A549 (cell line): ENCODE data around the gene GNB1L. TPM values are rescaled to one million over a fixed set of nuclear protein-coding genes. Genes with fewer than 3 reads are reported as not detected.

ENCODE experiments used
- ATAC-seq, 2 experiments: fragments of 200-7000 bp in 1 of 2; fragments of >200 bp in 1 of 2; cut with Nextera tagmentation in 1 of 2; cut with Tn5 transposase in 1 of 2; 3 replicates each; pipeline versions ENCODE4 v1.8.0 to v1.9.1; 2018 to 2020; ENCODE audit warnings: mild to moderate bottlenecking in 1 of 2, moderate library complexity in 1 of 2
- CTCF ChIA-PET: fragments of 300-600 bp; sonication (Branson Sonifier 250); formaldehyde crosslinking; extraction: SDS; loops from one replicate; lab custom pipeline; 2021; ENCODE audit warnings: antibody characterized with exemption, inconsistent platforms; lab: Yijun Ruan, JAX
- POLR2A ChIA-PET: fragments of 350-600 bp; formaldehyde crosslinking; extraction: SDS; loops from one replicate; lab custom pipeline; 2021; ENCODE audit warnings: antibody characterized with exemption, inconsistent platforms; lab: Yijun Ruan, JAX
- DNase-seq, 2 experiments: peaks; one replicate each; pipeline versions ENCODE4 v3.0.0 to v3.0.0-alpha.2; 2011 to 2016; ENCODE audit warnings: low read depth in 1 of 2, low spot score in 1 of 2
- FAIRE-seq: peaks from 2 replicates; lab custom pipeline; 2011; peaks lifted over from hg19 to GRCh38; lab: Jason Lieb, UNC
- H3K27ac ChIP-seq, 2 experiments: fragments of >200 bp; sonication (Bioruptor Twin); formaldehyde crosslinking; 3 replicates each; pipeline ENCODE4 v1.5.1; 2016 to 2017
- H3K4me1 ChIP-seq: fragments of >200 bp; sonication (Bioruptor Twin); formaldehyde crosslinking; 3 replicates; pipeline ENCODE4 v1.6.1; 2016
- H3K4me2 ChIP-seq: fragments of >200 bp; sonication (Bioruptor Twin); formaldehyde crosslinking; 3 replicates; pipeline ENCODE4 v1.6.1; 2016
- H3K4me3 ChIP-seq: fragments of >200 bp; sonication (Bioruptor Twin); formaldehyde crosslinking; 3 replicates; pipeline ENCODE4 v1.5.1; 2016
- H3K9me3 ChIP-seq: fragments of >200 bp; sonication (Bioruptor Twin); formaldehyde crosslinking; 3 replicates; pipeline ENCODE4 v1.6.1; 2016
- BCL3 ChIP-seq: fragments of >200 bp; sonication (Bioruptor Twin); formaldehyde crosslinking; IDR thresholded peaks from 3 replicates; pipeline ENCODE4 v1.6.1; 2016
- CBX2 ChIP-seq: fragments of 200-600 bp; sonication (generic); IDR thresholded peaks from 2 replicates; pipeline ENCODE4 v1.6.1; 2016; ENCODE audit warnings: low read depth, mild to moderate bottlenecking, borderline replicate concordance
- CEBPB ChIP-seq, 2 experiments: fragments of >200 bp in 1 of 2; sonication (Bioruptor Twin) in 1 of 2; formaldehyde crosslinking in 1 of 2; IDR thresholded peaks; 2 replicates each; pipeline ENCODE4 v1.6.1; 2012 to 2016
- FOXS1 ChIP-seq: fragments of 250-450 bp; sonication (Bioruptor Pico); IDR thresholded peaks from 2 replicates; pipeline ENCODE4 v1.5.0; 2020; ENCODE audit warnings: mild to moderate bottlenecking, moderate library complexity
- MAZ ChIP-seq: fragments of 150-350 bp; IDR thresholded peaks from 2 replicates; pipeline ENCODE4 v1.6.1; 2014; ENCODE audit warnings: antibody characterized with exemption, low read depth, low read length, borderline replicate concordance
- NPAS2 ChIP-seq: fragments of 250-450 bp; sonication (Bioruptor Pico); IDR thresholded peaks from 2 replicates; pipeline ENCODE4 v1.8.0; 2022; ENCODE audit warnings: mild to moderate bottlenecking, moderate library complexity, borderline replicate concordance
- PBX3 ChIP-seq: IDR thresholded peaks from 2 replicates; pipeline ENCODE4 v1.6.1; 2012
- POLR2AphosphoS2 ChIP-seq: conservative IDR thresholded peaks from 2 replicates; pipeline ENCODE4 v1.6.1; 2012; ENCODE audit warnings: low read length, improper control_type of control experiment, inconsistent platforms
- REST ChIP-seq: fragments of 200-600 bp; sonication (generic); IDR thresholded peaks from 2 replicates; pipeline ENCODE4 v1.6.1; 2016; ENCODE audit warnings: antibody characterized with exemption, mild to moderate bottlenecking, moderate library complexity
- SREBF2 ChIP-seq: fragments of 450-650 bp; IDR thresholded peaks from 2 replicates; pipeline ENCODE4 v1.6.1; 2014; ENCODE audit warnings: mild to moderate bottlenecking, moderate library complexity
- TP53 ChIP-seq: fragments of 250-450 bp; sonication (Bioruptor Pico); IDR thresholded peaks from 2 replicates; pipeline ENCODE4 v1.5.0; 2021; ENCODE audit warnings: mild to moderate bottlenecking, moderate library complexity
- USF2 ChIP-seq: fragments of 450-650 bp; IDR thresholded peaks from 2 replicates; pipeline ENCODE4 v1.6.1; 2014; ENCODE audit warnings: antibody characterized with exemption
- ZFP36 ChIP-seq: fragments of 450-650 bp; IDR thresholded peaks from 2 replicates; pipeline ENCODE4 v1.6.1; 2014; ENCODE audit warnings: borderline replicate concordance; ENCODE audit not compliant: partially characterized antibody
- WGBS: methylation state at CpG from one replicate; pipeline ENCODE4 v1.1.6; 2017; ENCODE audit errors: missing lambda C conversion rate; 5-methylcytosine and 5-hydroxymethylcytosine counted together
- polyA plus RNA-seq, 4 experiments: library from polyadenylated mRNA; depleted of rRNA in 3 of 4; stranded (reverse); fragments of >200 nt; fragmentation: RNase III in 1 of 4; extraction: RNeasy Plus Mini Kit Qiagen cat#74134 plus additional on column Dnase treatment in 1 of 4; gene quantifications; 2 replicates in 3 of 4; 3 replicates in 1 of 4; pipeline ENCODE4 v1.2.3, GENCODE V29; 2011 to 2017

Gene GNB1L
- polyA plus RNA-seq, 2 of the 4 experiments (the other 2 are of a cell fraction), result 1.8 to 10.3 TPM

- 62% methylated on average over 6 of the region's 16 CpGs for WGBS
- no peak for TF ChIP-seq CBX2
- no peak for TF ChIP-seq SREBF2
- no peak for TF ChIP-seq TP53 (CRISPR knock-in tag)
- peak in 1 of 2 experiments; percentile 27; a peak in 1 of 4 replicates for TF ChIP-seq CEBPB (IDR thresholded peaks at IDR 0.05)
- Histone ChIP-seq H3K4me2 (no peak overlapping the region), H3K9me3 (no peaks in the 10 kb centered on the region), H3K4me3 (no peak overlapping the region), H3K27ac (no peak overlapping the region), H3K4me1 (peaks cover 5% of the 10 kb centered on the region; the same call in 1 of the 3 replicates)
- ChIA-PET POLR2A (no interaction called here), CTCF (no interaction called here)
- FAIRE-seq (no peak), ATAC-seq (no peak), DNase-seq (no peak)
Observed at GRCh38 chr22:19824212-19824925, 30.3 kb downstream of the GNB1L start.

GRCh38 chr22:19823902-19824211 lies 30.8 kb downstream of the GNB1L start:
- CTCF ChIA-PET, result no interaction called here
- 90% methylated on average over 9 of the region's 9 CpGs for WGBS
- Histone ChIP-seq H3K27ac (no peak overlapping the region), H3K4me1 (peaks cover 5% of the 10 kb centered on the region; the same call in 1 of the 3 replicates), H3K4me2 (no peak overlapping the region), H3K4me3 (no peak overlapping the region), H3K9me3 (no peaks in the 10 kb centered on the region)
- no peak for TF ChIP-seq NPAS2 (CRISPR knock-in tag)
- TF ChIP-seq FOXS1 (CRISPR knock-in tag), result no peak
- no peak for TF ChIP-seq REST
- no peak for TF ChIP-seq PBX3
- TF ChIP-seq MAZ, result no peak
- TF ChIP-seq POLR2AphosphoS2, result no peak
- POLR2A ChIA-PET, result no interaction called here
- DNase-seq (no peak), FAIRE-seq (no peak), ATAC-seq (no peak)

- H3K4me1 ChIP-seq, result peaks cover 5% of the 10 kb centered on the region; the same call in 1 of the 3 replicates
- ATAC-seq, result no peak
- H3K4me3 ChIP-seq, result no peak overlapping the region
- WGBS, result 84% methylated on average over 9 of the region's 11 CpGs
- no peak overlapping the region for H3K27ac ChIP-seq
- CTCF ChIA-PET, result interaction anchor here (1.2 kb wide), 1 partner anchor 30 kb away, joined by 3 read pairs; no protein-coding TSS in a partner anchor
- DNase-seq, result no peak
- POLR2A ChIA-PET, result no interaction called here
- H3K9me3 ChIP-seq, result no peaks in the 10 kb centered on the region
- H3K4me2 ChIP-seq, result no peak overlapping the region
- no peak for TF ChIP-seq FOXS1 (CRISPR knock-in tag)
- no peak for TF ChIP-seq SREBF2
- TF ChIP-seq USF2, result no peak
- no peak for TF ChIP-seq BCL3
- no peak for TF ChIP-seq ZFP36
- FAIRE-seq, result no peak
Observed at GRCh38 chr22:19823191-19823901, 31.3 kb downstream of the GNB1L start.
